Suprapubic skin (tissue), 4 donors: ENCODE measurements around the gene BPNT1. TPM values are rescaled to one million over a fixed set of nuclear protein-coding genes. Genes with fewer than 3 reads are reported as not detected.
"Not testable (repeated sequence)": the region's sequence is repeated elsewhere in the genome, so short reads cannot be mapped to it uniquely, and the experiment has no call there.

Experiments used
- DNase-seq, 2 donors: peaks; one replicate each; pipeline ENCODE4 v3.0.0-alpha.2; 2019; ENCODE audit warnings: low spot score in 2 of 2
- H3K27ac ChIP-seq: fragments of 200-600 bp; sonication (generic); one replicate; pipeline ENCODE4 v1.5.1; 2019
- H3K27me3 ChIP-seq: fragments of 200-600 bp; sonication (generic); one replicate; pipeline ENCODE4 v1.5.1; 2019
- H3K36me3 ChIP-seq: fragments of 200-600 bp; sonication (generic); one replicate; pipeline ENCODE4 v1.5.1; 2019
- H3K4me1 ChIP-seq: fragments of 200-600 bp; sonication (generic); one replicate; pipeline ENCODE4 v1.5.1; 2019
- H3K4me3 ChIP-seq: fragments of 200-600 bp; sonication (generic); one replicate; pipeline ENCODE4 v1.5.1; 2019; ENCODE audit warnings: mild to moderate bottlenecking
- H3K9me3 ChIP-seq: fragments of 200-600 bp; sonication (generic); one replicate; pipeline ENCODE4 v1.5.1; 2019
- EP300 ChIP-seq: sonication (generic); formaldehyde crosslinking; IDR thresholded peaks from one replicate; pipeline ENCODE4 v1.6.1; 2017; ENCODE audit warnings: antibody characterized with exemption
- POLR2A ChIP-seq, 2 donors: fragments of 450-650 bp; IDR thresholded peaks; one replicate each; pipeline ENCODE4 v1.6.1; 2017; ENCODE audit warnings: antibody characterized with exemption in 2 of 2, mild to moderate bottlenecking in 2 of 2, moderate library complexity in 2 of 2
- POLR2AphosphoS5 ChIP-seq, 3 donors: sonication (generic); formaldehyde crosslinking; IDR thresholded peaks; one replicate each; pipeline ENCODE4 v1.6.1; 2017; ENCODE audit warnings: antibody characterized with exemption in 3 of 3
- WGBS: methylation state at CpG from one replicate; pipeline ENCODE4 v1.1.5; 2018; 5-methylcytosine and 5-hydroxymethylcytosine counted together
- total RNA-seq, 4 donors: library from RNA; depleted of rRNA; stranded (reverse); fragments of >200 nt; gene quantifications; one replicate each; pipeline ENCODE4 v1.1.0, GENCODE V29; 2016
- TF ChIP-seq, protein P1 (sequence below), 2 donors: fragments of 200-600 bp in 1 of 2; fragments of 450-650 bp in 1 of 2; sonication (generic) in 1 of 2; IDR thresholded peaks; one replicate each; pipeline ENCODE4 v1.5.1; 2016 to 2019; ENCODE audit warnings: antibody characterized with exemption in 2 of 2, mild to moderate bottlenecking in 1 of 2, moderate library complexity in 1 of 2

Gene BPNT1
- total RNA-seq, 4 donors from 2014 or later: 18.4 to 25.6 (median 20.2) TPM

DNA sequence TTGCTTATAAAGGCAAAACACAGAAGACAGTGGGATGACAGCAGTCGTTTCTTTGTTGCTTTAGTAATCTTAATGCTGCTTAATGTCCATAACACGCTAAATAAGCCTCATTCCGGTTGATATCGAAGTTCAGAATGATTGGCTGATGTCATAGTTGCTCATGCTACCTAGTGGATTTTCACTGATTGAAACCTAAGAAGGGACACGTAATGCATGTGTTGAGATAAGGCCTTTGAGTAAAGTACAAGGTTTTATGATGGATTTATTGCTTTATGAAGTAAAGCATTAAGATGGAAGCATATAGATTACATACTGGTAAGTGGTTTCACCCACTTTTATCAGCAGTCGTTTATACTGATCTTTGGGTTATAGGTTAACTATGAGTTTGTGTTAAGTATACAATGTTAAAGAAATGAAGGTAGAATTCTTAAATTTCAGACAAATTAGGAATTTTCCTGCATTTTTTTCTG lies 29.5 kb upstream of the BPNT1 start:
- 84% methylated on average over 6 of the region's 6 CpGs for WGBS
- H3K27me3 ChIP-seq: no peaks in the 10 kb centered on the region
- H3K36me3 ChIP-seq: peaks cover 40% of the 10 kb centered on the region
- no peak for DNase-seq
- no peaks in the 10 kb centered on the region for H3K9me3 ChIP-seq
- no peaks in the 10 kb centered on the region for H3K4me1 ChIP-seq
- no peak overlapping the region for H3K4me3 ChIP-seq
- TF ChIP-seq EP300: no peak
- no peak for TF ChIP-seq POLR2AphosphoS5 (IDR thresholded peaks at IDR 0.05)
- no peak for TF ChIP-seq POLR2A (IDR thresholded peaks at IDR 0.05)
- TF ChIP-seq, protein P1, sequence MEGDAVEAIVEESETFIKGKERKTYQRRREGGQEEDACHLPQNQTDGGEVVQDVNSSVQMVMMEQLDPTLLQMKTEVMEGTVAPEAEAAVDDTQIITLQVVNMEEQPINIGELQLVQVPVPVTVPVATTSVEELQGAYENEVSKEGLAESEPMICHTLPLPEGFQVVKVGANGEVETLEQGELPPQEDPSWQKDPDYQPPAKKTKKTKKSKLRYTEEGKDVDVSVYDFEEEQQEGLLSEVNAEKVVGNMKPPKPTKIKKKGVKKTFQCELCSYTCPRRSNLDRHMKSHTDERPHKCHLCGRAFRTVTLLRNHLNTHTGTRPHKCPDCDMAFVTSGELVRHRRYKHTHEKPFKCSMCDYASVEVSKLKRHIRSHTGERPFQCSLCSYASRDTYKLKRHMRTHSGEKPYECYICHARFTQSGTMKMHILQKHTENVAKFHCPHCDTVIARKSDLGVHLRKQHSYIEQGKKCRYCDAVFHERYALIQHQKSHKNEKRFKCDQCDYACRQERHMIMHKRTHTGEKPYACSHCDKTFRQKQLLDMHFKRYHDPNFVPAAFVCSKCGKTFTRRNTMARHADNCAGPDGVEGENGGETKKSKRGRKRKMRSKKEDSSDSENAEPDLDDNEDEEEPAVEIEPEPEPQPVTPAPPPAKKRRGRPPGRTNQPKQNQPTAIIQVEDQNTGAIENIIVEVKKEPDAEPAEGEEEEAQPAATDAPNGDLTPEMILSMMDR (IDR thresholded peaks at IDR 0.05): no peak
- H3K27ac ChIP-seq: no peak overlapping the region

DNA sequence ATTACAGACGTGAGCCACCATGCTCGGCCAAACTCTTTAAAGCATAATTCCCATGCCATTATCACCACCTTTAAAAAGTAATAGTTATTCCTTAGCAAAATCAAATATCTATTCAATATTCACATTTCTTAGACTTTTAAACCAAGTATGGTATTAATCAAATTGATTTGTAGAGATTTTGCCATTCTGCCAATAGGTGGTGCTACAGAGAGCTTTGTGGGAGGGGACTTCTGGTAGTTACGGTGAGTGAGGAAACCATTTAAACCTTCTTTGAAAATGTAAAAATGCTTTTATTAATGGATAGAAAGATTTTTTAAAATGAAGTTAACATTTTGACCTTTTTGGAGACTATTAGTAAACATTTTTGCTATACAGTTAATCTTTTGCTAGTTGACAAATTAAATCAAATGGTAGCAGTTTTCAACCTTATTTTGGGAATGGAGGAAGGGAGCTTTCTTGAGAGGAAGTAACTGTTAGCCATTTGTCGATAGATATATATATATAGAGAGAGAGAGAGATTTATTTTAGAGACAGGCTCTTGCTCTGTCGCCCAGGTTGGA lies 23.6 kb upstream of the BPNT1 start:
- peaks cover 78% of the 10 kb centered on the region for H3K36me3 ChIP-seq

DNA sequence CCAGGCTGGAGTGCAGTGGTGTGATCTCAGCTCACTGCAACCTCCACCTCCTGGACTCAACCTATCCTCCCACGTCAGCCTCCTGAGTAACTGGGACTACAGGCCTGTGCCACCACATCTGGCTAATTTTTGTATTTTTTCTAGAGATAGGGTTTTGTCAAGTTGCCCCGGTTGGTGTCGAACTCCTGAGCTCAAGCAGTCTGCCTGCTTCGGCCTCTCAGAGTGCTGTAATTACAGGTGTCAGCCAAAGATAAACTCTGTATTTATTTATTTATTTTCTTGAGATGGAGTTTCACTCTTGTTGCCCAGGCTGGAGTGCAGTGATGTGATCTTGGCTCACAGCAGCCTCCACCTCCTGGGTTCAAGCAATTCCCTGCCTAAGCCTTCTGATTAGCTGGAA lies 23.0 kb upstream of the BPNT1 start:
- H3K9me3 ChIP-seq, DNase-seq, H3K4me3 ChIP-seq, H3K27ac ChIP-seq, H3K4me1 ChIP-seq, H3K27me3 ChIP-seq: not testable (repeated sequence)
- WGBS: 91% methylated on average over 4 of the region's 4 CpGs
- H3K36me3 ChIP-seq: peaks cover 84% of the 10 kb centered on the region

More for the DNA sequence above, 23.6 kb upstream of the BPNT1 start:
- DNase-seq: no peak
- no peak overlapping the region for H3K27ac ChIP-seq
- no peaks in the 10 kb centered on the region for H3K27me3 ChIP-seq
- TF ChIP-seq, protein P1 (IDR thresholded peaks at IDR 0.05): peak in 1 of 2 donors; percentile 38
- TF ChIP-seq POLR2AphosphoS5 (IDR thresholded peaks at IDR 0.05): no peak
- no peaks in the 10 kb centered on the region for H3K4me1 ChIP-seq
- no peaks in the 10 kb centered on the region for H3K9me3 ChIP-seq
- WGBS: 83% methylated on average over 5 of the region's 5 CpGs
- H3K4me3 ChIP-seq: no peak overlapping the region

DNA sequence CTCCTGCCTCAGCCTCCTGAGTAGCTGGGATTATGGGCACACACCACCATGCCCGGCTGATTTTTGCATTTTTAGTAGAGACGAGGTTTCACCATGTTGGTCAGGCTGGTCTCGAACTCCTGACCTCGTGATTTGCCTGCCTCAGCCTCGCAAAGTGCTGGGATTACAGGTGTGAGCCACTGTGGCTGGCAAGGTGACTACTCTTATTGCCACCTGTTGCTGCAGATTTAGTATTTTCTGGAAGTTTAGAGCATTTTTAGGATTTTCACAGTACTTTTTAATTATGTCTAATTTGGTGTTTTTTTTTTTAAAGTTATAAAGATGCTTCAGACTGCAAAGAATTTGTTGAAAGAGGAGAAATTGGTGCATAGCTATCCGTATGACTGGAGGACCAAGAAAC lies 20.9 kb upstream of the BPNT1 start:
- 96% methylated on average over 6 of the region's 6 CpGs for WGBS
- H3K27me3 ChIP-seq, DNase-seq, H3K4me3 ChIP-seq, H3K27ac ChIP-seq, H3K4me1 ChIP-seq, H3K9me3 ChIP-seq: not testable (repeated sequence)
- peaks cover 86% of the 10 kb centered on the region for H3K36me3 ChIP-seq

DNA sequence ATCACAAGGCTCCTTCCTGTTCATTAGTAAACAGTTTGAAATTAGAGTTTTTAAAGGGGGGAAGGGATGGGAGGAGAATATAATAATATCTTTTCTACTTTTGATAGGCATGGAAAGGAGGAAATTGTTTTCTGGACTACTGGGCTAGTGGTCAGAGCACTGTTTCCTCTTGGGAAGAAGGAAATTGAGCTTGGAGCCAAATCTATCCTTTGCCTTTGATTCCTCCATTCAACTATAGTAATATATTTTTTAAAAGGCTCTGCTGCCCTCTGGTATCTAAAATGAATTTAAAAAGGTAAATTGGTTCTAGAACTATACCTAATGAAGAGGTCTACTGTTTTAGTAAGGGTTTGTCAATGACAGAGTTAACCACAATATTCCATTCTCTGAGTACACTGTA lies 10.2 kb upstream of the BPNT1 start:
- TF ChIP-seq, protein P1 (IDR thresholded peaks at IDR 0.05): no peak
- TF ChIP-seq EP300: no peak
- TF ChIP-seq POLR2A (IDR thresholded peaks at IDR 0.05): no peak
- no peak for TF ChIP-seq POLR2AphosphoS5 (IDR thresholded peaks at IDR 0.05)
- Histone ChIP-seq H3K36me3 (peaks cover 68% of the 10 kb centered on the region), H3K27me3 (no peaks in the 10 kb centered on the region), H3K27ac (no peak overlapping the region), H3K9me3 (no peaks in the 10 kb centered on the region), H3K4me1 (peaks cover 8% of the 10 kb centered on the region), H3K4me3 (no peak overlapping the region)
- DNase-seq: no peak

DNA sequence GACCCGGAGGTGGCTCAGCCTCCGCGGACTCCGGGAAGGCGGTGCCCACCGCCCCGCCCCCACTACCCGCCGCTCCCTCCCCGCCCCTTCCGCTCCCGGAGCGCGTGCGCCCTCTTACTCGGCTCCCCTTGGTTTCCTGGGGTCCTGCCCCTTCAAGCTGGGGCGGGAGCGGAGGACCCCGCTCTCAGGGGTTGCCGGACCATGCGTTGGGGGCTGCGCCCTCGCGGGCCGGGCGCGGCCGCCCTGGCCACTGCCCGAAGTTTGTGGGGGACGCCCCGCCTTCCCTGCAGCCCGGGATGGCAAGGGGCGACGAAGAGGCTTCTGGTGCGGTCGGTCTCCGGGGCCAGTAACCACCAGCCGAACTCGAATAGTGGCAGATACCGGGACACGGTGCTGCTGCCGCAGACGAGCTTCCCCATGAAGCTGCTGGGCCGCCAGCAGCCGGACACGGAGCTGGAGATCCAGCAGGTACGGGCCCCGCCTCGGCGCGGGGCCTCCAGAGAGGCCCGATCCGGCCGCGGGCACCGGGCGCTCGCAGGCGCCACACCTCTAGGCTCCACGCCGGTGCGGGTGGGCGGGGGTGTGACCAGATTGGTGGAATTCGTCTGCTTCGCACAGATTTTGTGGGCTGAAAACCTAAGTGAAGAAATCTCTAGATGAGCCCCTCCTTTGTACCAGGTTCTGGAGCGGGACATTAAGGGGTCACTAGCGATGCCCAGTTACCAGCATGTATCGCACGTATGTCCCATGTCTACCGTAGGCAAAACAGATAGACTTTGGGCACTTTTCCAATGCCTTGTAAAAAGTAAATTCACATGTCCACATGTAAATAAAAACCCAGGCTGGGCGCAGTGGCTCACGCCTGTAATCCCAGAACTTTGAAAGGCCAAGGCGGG lies 4.7 kb upstream of the BPNT1 start, which contains the start of gene IARS2:
IARS2 (plus strand) TSS at position 117 of the 896 bp plus-strand sequence; CDS start at position 202, 85 bp downstream.
- Histone ChIP-seq H3K9me3 (no peaks in the 10 kb centered on the region), H3K27me3 (no peaks in the 10 kb centered on the region), H3K36me3 (peaks cover 23% of the 10 kb centered on the region), H3K4me3 (peak within 1 kb of the TSS; percentile 79), H3K4me1 (peaks cover 19% of the 10 kb centered on the region), H3K27ac (peak within 1 kb of the TSS; percentile 84)
- 4% methylated on average over 32 of the region's 73 CpGs for WGBS
- peak; percentile 91 to 93 for DNase-seq
- TF ChIP-seq, protein P1 (IDR thresholded peaks at IDR 0.05): no peak
- TF ChIP-seq EP300 (no peak), POLR2A (IDR thresholded peaks at IDR 0.05) (no peak), POLR2AphosphoS5 (IDR thresholded peaks at IDR 0.05) (no peak)
